Measurements from ENCODE around the gene AMDHD1.
"Not testable (repeated sequence)": the region's sequence is repeated elsewhere in the genome, so short reads cannot be mapped to it uniquely, and the experiment has no call there.

AMDHD1 gene

DNA sequence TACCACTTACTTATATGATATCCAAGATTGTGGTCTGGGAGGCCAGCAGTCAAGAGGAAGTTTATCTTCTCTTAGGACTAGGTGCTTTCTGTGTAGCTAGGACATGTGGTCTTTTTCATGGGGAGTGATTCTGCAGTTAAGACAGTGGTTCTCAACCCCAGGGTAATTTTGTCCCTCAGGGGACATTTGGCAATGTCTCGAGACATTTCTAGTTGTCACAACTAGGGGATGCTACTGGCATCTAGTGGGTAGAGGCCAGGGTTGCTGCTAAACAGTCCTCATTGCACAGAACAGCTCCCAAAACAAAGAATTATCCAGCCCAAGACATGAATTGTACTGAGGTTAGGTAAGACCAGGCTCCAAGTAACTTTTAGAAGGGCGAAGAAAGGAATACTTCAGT lies 20.0 kb downstream of the AMDHD1 start:
- DNase-seq (ENCODE audit: low read depth in 2 of 2), result no peak

- DNase-seq (ENCODE audit: low read depth in 2 of 2), result no peak
Measured at GRCh38 chr12:95966287-95966870, 23.2 kb downstream of the AMDHD1 start.

GRCh38 chr12:95967301-95967700 lies 24.2 kb downstream of the AMDHD1 start:
- DNase-seq (ENCODE audit: low read depth in 2 of 2), result no peak

GRCh38 chr12:95969116-95969515 lies 26.0 kb downstream of the AMDHD1 start:
- DNase-seq (ENCODE audit: low read depth in 2 of 2), result not testable (repeated sequence)

DNA sequence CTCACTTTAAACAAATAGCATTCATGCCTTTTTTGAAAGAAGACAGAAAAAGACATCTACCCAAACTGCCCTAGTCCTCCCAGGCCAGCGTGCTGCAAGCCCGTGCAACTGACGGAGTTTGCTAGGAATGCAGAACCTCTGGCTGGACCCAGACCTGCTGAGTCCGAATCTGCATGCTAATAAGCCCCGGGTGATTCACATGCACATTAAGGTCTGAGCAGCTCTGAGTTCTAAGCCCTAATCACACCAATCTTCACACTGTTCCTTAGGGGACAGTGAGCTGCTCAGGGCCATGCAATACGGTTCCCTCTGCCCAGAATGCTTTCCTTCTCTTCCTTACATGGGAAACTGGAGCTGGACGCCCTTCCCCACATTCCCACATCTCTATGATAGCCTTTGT lies 27.8 kb downstream of the AMDHD1 start:
- no peak for DNase-seq (ENCODE audit: low read depth in 2 of 2)

GRCh38 chr12:95972832-95973456 lies 29.8 kb downstream of the AMDHD1 start:
- no peak for DNase-seq (ENCODE audit: low read depth in 2 of 2)

GRCh38 chr12:95974358-95974757 lies 31.2 kb downstream of the AMDHD1 start:
- no peak for DNase-seq (ENCODE audit: low read depth in 2 of 2)

- DNase-seq (ENCODE audit: low read depth in 2 of 2), result no peak
Measured at GRCh38 chr12:95975491-95975890, 32.4 kb downstream of the AMDHD1 start.

- no peak for DNase-seq (ENCODE audit: low read depth in 2 of 2)
Measured at GRCh38 chr12:95976416-95976832, 33.3 kb downstream of the AMDHD1 start.

DNA sequence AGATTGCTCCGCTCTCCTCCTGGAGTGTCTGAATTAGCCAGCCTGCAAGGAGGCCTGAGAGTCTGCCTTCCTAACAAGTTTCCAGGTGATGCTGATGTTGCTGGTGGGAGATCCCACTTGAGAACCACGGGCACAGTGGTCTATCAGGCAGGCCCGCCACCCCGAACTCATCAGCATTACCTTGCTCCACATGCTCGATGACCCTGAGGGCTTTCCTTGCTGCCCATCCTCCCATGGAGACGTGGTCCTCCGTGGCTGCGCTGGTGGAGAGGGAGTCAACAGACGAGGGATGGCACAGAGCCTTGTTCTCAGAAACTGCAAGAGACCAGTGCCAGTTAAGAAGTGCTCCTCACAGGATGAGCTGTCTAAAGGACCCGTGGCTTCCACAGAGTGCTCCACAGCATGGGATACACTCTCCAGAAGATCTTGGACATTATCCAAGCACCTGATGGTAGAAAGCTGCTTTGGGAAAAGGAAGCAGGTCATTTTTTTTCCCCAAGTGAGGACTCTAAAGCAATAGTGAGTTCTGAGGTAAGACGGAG lies 34.7 kb downstream of the AMDHD1 start:
- DNase-seq (ENCODE audit: low read depth in 2 of 2), result no peak

GRCh38 chr12:95978351-95978750 lies 35.2 kb downstream of the AMDHD1 start:
- no peak for DNase-seq (ENCODE audit: low read depth in 2 of 2)

DNA sequence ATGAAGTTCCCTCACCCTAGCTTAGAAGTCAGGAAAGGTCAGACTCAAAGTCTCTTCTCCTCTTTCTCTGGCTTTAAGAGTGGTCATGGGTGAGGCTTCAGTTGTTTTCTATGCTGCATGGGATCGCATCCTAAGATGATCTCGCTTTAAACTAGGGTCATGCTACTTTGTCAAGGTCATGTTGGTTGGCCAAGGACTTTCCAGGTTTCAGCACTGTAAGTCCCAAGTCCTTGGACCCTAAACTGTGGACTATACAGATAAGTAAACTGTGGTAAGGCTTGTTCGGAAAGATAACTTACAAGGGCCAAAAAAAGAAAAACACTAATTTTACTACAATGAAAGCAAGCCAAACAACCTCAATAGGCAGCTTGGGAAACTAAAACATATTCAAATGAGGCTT lies 35.6 kb downstream of the AMDHD1 start:
- DNase-seq (ENCODE audit: low read depth in 2 of 2), result no peak

GRCh38 chr12:95980437-95980836 lies 37.3 kb downstream of the AMDHD1 start:
- no peak for DNase-seq (ENCODE audit: low read depth in 2 of 2)

DNA sequence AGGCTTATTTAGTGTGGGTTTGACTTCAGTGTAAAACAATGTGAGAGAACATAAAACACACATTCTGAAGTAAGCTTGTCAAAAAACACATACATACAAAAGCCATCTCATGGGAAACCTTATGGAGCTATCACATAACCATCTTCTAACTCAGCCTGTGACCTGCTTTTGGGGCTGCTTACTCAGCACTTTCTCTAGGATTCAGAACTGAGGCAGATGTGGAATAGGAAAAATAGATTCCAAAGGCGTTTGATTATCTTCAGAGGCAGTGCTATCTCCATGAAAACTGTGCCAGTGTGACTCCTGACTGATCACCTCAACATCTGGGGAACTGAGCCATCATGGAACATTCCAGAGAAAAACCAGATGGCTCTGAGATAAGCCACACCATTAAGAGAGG lies 39.5 kb downstream of the AMDHD1 start:
- no peak for DNase-seq (ENCODE audit: low read depth in 2 of 2)

DNA sequence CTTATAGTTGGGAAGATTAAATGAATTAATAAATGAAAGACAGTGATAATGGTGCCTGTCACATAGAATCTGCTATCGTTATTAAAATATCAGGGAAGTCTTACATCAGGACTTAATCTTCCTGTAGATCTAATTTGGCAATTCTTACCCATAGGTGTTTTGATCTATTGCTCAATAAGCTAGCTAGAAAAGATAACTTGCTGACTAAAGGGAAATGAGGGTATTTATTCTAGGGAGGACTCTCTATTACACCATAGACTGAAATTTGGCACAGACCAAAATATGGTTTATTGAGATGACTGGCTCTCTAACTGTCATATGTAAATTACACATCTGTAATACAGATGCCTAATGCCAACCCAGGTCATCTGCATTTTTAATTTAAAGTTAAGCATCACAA lies 41.6 kb downstream of the AMDHD1 start:
- no peak for DNase-seq (ENCODE audit: low read depth in 2 of 2)

DNA sequence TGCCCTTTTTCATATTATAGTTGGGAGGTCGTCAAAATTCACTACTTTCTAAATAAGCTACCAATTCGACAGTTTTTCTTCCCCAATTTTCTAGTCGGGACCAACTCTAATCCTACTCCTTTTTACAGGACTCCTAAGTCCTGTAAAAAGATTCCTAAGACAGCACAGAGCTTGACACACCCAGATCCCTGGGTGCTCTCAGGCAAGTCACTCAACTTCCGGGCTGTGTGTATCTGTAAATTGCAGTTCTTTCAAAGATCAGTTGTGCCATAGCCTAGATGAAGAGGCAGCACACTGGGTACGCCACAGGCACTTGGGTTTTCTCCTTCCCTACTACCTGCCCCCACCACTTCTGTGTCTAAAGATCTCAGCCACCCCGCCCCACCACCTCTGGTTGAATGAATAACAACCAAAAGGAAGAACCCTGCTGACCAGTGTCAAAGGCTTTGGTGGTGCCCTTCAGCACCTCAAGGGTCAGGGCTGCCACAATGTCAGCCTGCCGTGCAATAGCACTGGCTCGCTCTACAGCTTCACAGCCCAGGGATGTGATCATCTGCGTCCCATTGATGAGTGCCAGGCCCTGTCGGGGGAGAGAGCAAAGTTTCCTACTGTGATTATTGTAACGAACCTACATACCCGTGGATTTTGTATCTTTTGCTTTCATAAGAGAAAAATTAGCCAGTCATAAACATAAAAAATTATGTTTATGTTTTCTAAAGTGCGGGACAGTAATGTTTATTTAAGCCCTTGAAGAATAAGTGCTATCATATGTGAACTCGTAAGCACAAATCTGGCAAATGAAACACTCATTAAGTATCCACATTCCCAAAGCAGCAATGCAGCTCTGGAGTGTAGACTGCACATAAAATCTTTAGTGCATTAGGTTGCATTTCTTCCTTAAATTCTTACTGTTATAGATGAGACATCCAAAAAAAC lies 43.8 kb downstream of the AMDHD1 start:
- no peak for DNase-seq (ENCODE audit: low read depth in 2 of 2)

GRCh38 chr12:95988506-95989275 lies 45.6 kb downstream of the AMDHD1 start:
- DNase-seq (ENCODE audit: low read depth in 2 of 2), result no peak

DNA sequence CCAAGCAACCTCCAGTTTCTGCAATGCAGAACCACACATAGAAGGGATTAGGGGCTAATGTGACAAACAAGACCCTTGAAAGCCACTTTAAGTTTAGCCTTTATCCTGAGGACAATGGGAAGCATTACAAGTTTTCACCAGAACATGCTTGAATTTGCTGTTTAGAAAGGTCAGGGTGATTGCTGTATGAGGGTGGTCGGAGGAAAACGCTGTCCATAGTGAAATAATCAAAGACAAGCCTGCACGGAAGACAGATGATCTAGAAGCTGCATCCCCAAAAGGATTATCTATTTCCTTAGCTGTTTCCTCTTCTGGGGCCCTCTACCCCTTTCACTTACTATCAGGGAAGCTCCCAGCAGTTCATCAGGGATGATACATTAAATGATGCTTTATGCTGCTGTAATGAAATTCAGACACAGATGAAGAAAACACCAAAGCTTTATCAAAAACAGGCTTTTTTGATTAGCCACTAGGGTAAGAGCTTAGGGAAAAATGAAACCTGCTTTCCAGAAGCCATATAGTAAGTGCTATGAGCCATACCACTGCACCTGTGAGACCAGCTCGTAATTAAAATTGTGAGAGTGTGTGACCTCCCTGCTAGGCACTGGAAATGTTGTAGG lies 46.5 kb downstream of the AMDHD1 start:
- DNase-seq (ENCODE audit: low read depth in 2 of 2), result no peak

- DNase-seq (ENCODE audit: low read depth in 2 of 2), result no peak
Measured at GRCh38 chr12:95990136-95990535, 47.0 kb downstream of the AMDHD1 start.

DNA sequence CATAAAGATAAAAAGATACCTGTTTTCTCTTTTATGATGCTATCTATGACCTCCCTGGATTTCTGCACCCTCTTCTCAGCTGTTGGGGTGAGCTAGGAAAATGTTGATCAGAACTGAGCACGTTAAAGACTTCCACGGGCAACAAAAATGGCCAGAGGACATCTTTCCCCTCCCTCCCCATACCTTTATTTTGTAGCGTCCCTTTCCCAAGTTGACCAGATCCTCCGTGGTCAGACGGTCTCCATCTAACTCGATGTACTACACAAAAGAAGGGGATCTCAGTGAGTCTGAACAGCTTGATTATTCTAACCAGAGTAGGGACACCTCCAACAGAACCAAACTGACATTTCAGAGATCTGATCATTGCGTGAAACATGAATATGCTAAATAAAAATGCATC lies 50.8 kb downstream of the AMDHD1 start:
- no peak for DNase-seq (ENCODE audit: low read depth in 2 of 2)

- DNase-seq (ENCODE audit: low read depth in 2 of 2), result no peak
Measured at GRCh38 chr12:95994476-95994875, 51.3 kb downstream of the AMDHD1 start.
